ENCODE results near the gene MIEF2.

The MIEF2 gene

DNA sequence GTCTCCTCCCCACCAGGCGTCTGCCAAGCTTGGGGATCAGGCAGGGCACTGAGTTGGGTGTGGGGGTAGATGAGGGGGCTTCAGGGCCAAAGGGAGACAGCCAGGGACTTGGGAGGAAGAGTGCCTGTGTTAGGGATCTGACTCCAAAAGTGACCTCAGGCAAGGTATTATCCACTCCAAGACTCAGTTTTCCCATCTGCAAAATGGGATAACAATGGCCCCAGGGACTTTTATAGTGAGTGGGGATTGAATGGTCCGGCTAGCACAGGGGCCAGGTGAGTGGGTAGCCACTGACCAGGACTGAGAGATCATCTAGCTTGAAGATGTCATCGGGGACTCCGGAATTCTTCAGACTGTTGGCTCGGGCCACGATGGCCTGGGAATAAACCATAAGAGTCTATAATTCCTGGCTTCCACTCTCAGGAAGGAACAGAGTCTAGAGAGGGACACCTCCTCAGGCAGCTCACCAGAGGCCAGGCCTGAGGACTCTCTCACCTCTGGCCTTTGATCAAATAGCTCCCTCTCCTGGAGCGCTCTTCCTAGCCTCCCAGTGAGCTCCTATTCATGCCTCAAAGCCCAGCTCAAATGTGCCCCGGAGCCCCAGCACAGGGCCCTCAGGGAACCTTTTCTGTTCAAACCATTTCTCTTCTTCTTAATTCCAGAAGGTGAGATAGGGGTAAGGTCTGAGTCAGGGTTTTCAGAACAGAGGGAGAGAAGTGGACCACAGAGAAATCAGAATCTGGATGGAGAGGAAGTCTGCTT lies 5.4 kb upstream of the MIEF2 start:
- DNase-seq (ENCODE audit: low spot score) = no peak

DNA sequence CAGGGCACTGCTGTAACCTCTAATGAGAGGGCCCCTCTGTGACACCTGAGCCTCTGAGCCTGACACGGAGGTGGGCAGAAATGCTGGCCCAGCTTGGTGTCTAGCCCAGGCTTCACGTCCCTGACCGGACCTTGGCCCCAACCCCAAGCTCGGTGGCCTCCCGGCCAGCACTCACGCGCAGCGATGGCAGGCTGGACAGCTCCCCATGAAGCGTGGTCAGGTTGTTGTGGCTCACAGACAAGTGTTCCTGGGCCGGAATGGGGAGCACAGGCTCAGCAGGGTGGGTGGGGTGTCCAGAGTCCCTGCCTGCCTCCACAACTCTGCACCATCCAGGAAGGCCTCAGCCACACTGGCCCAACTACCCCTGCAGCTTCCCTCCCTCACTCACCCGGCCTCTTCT lies 4.1 kb upstream of the MIEF2 start:
- DNase-seq (ENCODE audit: low spot score) = no peak

DNA sequence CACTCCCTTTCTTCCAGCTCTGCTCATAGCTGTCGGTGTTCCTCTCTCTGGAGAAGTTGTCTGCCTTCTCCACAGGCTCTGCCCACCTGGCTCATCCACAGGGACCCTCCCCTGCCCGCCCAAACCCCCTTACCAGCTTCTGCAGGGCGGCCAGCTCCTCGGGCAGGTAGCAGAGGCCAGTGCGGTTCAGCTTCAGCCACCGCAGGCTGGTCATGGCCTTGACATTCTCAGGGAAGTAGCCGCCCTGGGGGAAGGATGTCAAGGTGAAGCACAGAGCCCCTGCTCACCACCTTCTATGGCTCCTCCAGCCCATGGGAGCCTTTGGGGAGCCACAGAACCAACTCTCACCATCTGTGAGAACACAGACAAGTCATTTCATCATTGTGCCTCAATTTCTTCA lies 3.7 kb upstream of the MIEF2 start:
- DNase-seq (ENCODE audit: low spot score) = no peak

DNA sequence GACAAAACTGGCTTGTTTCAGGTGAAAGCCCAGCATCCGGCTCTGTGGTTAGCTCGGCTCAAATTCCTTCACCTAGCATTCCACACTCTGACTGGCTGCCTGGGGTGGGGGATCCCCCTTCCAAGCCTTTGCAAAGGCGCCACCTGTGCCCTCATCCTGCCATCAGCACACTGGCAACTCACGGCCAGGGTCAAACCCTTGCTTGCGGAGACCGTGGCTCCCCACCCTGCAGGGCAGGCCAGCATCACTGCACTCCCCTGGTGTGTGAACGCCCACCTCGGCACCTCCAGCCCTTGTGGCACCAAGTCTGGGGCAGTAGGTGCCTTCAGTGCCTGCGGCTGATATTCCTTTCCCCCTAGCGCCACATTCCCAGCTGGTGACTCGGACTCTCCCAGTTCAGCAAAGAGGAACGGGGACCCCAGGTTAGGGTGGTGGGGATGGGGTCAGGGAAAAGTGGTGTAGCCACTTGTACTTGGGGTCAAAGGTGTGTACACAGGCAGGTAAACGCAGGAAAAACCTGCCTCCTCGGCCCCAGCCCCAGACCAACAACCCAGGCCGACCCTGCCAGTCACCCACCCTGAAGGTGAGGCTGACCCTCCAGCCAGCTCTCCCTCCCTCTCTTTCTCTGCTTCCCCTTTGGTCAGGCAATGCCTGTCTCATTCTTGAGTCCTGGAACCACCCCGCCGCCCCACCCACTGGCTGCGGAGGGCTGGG lies 3.0 kb upstream of the MIEF2 start:
- no peak for DNase-seq (ENCODE audit: low spot score)

- peak; percentile 47 for DNase-seq (ENCODE audit: low spot score)
Observed at GRCh38 chr17:18257982-18258355, 2.5 kb upstream of the MIEF2 start.

DNA sequence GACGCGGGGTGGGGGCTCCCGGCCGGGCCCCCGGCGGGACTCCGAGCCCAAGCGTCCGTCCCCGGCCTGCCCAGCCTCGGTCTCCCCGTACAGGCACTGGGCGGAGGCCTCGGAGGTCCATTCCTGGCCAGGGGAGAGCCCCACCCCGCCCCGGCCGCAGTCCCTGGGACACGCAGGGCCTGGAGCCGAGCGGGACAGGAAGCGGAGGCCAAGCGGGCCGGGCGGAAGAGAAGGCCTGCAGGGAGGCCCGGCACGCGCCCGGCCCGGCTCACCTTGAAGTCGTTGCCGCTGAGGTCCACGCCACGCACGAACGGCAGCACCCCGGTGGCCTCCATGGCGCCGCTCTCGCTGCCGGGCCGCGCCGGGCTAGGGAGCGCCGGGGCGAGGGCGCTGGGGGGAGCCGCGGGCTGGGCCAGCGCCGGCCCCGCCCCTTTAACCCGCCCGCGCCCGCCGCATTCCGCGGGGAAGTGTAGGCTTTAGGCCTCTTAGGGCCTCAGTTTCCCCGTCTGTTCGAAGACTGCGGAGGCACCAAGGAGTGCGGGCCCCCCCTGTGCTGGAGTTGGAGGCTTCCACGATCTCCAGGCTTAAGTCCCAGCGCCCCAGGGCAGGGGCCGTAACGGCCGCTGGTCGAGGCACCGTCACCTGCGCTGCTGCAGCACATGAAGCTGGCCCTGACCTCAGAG lies 2.0 kb upstream of the MIEF2 start, which contains the start of gene FLII:
TSS of gene FLII (minus strand) at position 383 of the 683 bp plus-strand sequence. CDS start at position 335, 48 bp downstream.
- DNase-seq (ENCODE audit: low spot score) = no peak

GRCh38 chr17:18259621-18260331 lies 686 bp upstream of the MIEF2 start:
- no peak for DNase-seq (ENCODE audit: low spot score)

DNA sequence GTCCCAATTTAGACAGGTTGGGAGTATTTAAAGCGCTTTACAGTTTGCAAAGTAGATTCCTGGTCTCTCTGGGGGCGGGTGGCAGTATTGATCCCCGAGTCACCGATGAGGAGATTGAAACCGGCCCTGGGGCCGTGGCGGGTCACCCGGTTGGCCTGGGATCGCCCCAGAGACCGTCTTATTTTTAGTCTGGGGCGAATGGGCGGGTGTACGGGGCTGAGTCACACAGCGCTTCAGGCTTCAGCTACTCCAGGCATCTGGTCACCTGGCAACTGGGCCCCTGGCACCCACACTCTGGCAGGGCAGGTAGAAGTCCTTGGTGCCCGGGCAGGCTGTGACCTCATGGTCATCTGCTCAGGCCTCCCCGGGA lies 669 bp downstream of the MIEF2 start:
- DNase-seq (ENCODE audit: low spot score) = no peak

DNA sequence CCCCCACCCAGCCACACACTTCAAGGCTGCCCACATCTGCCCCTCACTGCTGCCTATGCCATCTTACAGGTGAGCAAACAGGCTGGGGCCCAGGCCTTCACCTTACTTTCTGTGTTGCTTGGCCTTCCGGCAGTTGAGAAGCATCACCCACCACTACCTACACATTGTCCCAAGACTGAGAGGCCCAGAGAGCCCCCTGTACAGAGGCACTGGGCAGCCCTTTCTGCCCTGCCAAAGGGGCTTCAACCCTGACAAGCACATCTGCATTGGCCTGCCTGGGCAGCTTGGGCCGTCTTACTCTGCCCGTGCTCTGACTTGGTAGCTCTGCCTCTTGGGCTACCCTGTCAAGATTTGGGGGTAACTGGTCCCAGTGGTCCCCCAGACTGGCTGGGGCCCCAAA lies 1.2 kb downstream of the MIEF2 start:
- DNase-seq (ENCODE audit: low spot score) = no peak

GRCh38 chr17:18262111-18262510 lies 1.6 kb downstream of the MIEF2 start:
- no peak for DNase-seq (ENCODE audit: low spot score)

DNA sequence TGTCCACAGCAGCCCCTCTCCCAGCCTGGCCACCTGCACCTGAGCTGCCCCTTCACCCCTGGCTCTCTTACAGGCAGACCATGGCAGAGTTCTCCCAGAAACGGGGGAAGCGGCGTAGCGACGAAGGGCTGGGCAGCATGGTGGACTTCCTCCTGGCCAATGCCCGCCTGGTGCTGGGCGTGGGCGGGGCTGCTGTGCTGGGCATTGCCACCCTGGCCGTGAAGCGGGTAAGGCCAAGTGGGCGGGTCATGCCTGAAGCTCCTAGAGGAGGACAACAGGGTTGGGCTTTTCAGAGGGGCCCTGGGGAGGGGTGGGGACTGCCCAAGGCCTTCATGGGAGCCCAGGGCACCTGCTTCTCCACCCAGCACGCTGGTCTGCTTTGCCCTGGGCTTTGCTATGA lies 2.2 kb downstream of the MIEF2 start:
- no peak for DNase-seq (ENCODE audit: low spot score)

GRCh38 chr17:18263885-18264682 lies 3.6 kb downstream of the MIEF2 start:
- no peak for DNase-seq (ENCODE audit: low spot score)

DNA sequence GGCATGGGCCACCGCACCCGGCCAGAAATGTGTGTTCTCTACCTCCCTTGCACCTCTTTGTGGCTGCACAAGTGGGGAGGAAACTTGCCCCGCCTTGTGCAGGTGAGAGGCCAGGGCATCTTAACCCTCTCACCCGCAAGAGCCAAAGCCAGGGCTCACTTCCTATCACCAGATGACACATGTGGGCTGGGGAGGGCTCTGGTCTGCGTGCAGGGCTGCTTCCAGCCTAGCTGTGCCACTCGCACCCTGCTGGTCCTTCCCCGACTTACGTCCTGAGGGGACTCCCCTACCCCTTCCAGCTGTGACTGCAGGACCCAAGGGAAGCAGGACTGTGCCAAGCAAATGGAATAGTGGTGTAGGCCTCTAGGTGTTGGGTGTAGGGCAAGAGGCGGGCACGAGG lies 6.9 kb downstream of the MIEF2 start:
- no peak for DNase-seq (ENCODE audit: low spot score)

GRCh38 chr17:18267927-18268711 lies 7.7 kb downstream of the MIEF2 start:
- DNase-seq (ENCODE audit: low spot score) = peak; percentile 53

- no peak for DNase-seq (ENCODE audit: low spot score)
Observed at GRCh38 chr17:18270046-18270931, 9.8 kb downstream of the MIEF2 start.

- no peak for DNase-seq (ENCODE audit: low spot score)
Observed at GRCh38 chr17:18277076-18277475, 16.6 kb downstream of the MIEF2 start.

DNA sequence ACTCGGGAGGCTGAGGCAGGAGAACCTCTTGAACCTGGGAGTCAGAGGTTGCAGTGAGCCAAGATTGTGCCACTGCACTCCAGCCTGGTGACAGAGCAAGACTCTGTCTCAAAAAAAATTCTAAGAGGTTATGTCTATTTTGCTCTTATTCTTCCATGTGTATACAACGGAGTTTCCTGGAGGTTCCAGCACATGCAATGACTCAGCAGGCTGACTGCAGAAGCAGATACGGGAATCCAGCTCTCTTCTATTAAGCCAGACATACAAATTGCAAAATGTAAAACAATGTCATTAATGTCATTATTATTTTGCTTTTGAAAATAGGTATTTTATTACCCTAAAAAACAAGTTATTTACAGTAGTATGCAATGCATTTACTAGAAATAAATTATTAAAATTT lies 18.4 kb downstream of the MIEF2 start:
- DNase-seq (ENCODE audit: low spot score) = no peak

DNA sequence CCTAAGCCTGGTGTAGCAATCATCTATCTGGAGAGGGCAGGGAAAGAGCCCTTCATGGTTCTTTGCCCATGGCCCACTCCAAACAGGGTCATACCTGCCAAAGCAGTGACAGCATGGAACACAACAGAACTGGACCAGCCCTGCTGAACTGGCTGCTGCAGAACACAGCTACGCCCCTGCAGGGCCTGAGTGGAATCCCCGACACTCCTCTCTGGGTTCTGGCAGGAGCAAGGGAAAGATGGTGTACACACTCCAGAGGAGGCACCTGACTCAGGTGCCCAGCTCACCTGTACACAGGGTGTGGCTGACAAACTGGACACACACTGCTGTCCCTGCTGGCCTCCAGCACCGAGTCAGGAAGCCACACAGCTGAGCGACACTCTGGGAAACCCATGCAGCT lies 19.8 kb downstream of the MIEF2 start:
- DNase-seq (ENCODE audit: low spot score) = no peak

DNA sequence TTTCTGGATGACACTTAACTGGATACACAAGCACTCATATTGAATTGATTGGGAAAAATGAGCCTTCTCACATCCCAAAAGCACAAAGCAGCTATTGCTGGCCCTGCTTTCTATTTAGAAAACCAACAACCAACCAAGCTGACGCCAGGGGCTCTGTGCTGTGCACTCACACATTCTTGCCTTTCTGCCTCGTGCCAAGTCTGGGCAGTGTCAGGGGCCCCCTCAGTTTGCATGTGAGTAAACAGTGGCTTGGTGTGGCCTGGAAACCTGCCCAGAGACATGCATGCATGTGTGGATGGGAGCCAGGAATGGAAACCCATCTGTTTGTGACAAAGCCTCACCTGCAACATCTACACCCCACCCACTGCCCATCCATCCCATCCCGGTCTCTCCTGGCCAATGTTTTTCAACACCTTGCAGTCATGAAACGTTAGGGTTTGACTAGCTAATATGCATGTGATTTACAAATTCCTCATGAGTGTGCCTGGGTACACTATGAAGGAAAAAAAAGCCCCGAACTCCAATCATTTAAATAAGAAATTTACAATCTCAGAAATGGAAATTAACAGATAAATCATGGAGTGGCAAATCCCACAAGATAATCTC lies 20.4 kb downstream of the MIEF2 start:
- DNase-seq (ENCODE audit: low spot score) = no peak

Data from SK-N-DZ (cell line).